Activated CD8-positive, alpha-beta memory T cell treated with anti-CD3 and anti-CD28 coated beads for 1 hour (primary cell): Measurements from ENCODE around the gene OAT.
A peak's percentile ranks its signal among the peaks of the same experiment; 100 is the strongest.

ENCODE experiments used
- DNase-seq, 2 donors: peaks; one replicate each; pipeline ENCODE4 v3.0.0-alpha.2; 2020; ENCODE audit warnings: low read depth in 1 of 2; ENCODE audit errors: extremely low read depth in 1 of 2

The OAT gene

DNA sequence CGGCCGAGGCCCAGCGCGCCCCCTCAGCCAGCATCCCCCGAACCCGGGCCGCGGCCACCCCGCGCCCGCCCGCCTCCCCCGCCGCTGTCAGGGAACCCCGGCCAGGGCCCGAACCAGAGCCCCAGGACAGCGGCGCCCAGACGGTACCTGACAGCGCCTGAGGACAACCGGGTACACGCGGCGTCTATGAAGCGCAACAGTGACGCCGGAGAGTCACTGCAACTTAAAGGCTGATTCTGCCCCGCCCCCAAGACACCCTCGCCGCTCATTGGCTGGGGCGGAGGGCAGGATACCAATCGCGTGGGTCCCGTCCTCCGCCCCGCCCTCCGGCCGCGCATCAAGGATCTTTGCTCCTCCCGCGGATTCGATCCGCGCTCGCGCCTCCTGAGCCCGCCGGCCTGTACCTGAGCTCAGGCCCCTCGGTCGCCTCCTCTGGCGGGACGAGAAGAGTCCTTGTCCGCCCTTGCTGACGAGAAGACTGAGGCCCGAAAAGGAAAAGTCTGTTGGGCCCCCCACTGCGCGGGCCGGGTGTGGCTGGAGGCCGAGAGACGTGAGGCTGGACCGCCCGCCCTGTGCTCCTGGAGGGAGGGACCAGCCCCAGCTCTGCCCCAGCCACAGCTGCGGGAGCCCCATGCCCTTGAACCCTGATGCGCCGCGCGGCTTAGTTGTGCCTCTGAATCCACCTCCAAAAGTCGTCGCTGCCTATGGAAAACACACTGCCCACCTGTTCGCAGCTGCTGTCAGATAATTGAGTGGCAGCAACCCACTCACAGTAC, at the start of gene OAT:
OAT (minus strand) TSS at position 198 of the 776 bp plus-strand sequence. CDS start 6,752 bp downstream, outside the sequence.
- DNase-seq = peak; percentile 91 to 92

DNA sequence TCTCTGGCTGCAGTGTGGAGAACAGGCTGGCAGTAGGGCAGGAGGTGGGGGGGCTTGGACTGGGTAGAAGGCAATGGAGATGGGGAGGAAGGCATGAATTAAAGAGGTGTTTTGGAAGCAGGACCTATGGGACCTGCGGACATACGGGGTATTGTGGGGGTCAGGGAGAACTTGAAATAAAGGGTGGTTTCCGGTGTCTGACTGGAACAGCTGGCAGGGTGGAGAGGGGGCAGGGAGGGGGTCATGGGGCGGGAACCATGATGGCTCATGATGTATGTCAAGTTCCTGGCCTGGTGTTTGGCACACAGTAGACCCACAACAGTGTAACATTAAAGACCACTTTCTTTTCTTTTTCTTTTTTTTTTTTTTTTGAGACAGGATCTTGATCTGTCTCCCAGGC, 48.4 kb upstream of the OAT start:
- DNase-seq = no peak

DNA sequence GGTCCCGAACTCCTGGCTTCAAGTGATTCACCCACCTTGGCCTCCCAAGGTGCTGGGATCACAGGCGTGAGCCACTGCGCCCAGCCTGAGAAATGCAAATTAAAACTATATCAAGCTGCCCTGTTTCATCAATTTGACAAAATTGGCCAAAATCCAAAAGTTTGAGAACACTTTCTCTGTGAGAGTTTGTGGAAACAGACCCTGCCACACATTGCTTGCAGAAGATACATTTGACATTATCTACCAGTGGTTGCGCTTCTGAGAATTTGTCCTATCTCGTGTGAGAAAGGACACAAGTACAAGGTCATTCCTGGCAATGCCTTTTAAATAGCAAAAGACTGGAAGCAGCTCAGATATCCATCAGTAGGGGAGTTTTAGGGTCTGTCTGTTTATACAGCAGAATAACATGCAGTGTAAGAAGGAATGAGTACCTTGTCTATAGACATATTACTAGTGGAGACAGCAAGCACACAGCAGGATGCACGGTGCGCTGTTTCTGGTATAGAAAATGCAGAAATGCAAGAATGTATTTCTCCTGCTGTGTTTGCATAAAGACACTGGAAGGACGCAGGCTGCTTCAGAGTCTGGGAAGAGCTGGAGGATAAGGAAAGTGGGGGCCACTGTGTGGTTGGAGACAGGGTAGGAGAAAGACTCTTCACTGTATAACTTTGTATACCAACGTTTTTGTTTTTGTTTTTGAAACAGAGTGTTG, 47.2 kb upstream of the OAT start:
- DNase-seq = no peak

DNA sequence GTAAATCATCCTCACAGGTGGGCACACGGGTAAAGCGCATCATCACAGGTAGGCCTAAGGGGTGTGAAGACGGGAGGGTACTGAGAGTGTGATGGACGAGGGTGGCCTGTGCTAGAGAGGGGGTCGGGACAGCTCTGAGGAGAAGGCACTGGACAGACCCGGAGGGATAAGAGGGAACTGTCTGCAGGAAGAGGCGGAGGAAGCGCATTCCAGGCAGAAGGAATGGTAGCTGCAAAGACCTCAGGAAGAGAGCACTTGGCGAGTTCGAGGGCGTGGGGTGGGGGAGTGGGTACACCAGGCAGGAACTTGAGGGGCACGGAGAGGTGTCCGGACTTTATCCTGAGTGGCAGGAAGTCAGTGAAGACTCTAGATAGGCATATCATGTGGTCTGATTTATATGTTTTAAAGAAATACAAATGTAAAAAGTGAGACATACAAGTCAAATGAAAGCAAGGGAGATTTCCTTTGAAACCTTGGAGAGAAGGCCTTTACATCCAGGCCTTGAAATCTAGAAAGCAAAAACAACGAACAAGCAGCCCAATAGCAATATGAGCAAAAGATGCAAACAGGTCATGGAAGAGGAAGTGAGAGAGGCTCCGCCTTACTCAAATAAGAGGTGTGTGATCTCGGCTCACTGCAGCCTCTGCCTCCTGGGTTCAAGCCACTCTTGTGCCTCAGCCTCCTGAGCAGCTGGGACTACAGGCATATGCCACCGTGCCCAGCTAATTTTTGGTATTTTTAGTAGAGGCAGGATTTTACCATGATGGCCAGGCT, 46.5 kb upstream of the OAT start:
- DNase-seq = no peak

DNA sequence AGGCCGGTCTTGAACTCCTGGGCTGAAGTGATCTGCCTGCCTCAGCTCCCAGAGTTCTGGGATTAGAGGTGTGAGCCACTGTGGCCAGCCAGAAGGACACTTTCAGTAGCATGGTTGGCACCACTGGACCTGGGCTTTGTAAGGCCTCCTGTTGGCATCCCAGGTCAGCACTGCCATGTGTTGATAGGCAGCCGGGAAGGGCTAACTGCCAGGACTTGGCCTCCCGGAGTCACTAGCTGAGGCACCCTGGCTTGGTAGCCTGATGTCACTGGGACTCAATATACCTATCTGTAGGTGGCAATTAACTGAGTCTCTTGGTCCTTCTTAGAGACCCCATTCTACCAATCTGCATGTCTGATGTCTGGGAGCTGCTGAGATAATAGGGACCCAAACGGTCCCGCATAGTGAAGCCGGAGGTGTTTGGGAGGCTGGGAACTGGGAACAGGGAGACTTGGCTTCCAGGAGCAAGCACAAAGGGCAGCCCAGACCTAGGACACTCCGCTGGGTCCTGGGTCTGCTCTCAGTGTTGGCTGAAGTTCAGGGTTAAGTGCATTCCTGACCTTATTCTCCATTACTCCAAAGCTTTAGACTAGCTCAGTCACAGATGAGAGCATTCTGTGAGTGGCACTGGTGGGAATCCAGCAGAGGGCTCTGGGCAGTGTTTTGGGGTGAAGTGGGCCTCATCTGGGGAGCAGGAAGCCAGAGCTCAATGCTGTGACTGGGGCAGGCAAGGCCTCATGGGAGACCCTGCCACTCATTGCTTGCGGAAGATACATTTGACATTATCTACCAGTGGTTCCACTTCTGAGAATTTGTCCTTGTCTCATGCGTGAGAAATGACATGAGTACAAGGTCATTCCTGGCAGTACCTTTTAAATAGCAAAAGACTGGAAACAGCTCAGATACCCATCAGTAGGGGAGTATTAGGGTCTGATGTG, 45.6 kb upstream of the OAT start:
- DNase-seq = no peak

DNA sequence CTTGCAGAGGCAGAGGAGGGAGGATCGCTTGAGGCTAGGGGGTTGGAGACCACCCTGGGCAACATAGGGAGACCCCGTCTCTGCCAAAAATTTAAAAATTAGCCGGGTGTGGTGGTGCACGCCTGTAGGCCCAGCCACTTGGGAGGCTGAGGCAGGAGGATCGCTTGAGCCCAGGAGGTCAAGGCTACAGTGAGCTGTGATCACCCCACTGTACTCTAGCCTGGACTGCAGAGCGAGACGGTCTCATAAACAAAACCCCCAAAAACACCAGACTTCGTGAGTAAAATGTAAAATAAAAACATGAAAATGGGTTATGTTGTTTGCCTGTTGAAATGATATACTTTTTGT, 43.6 kb upstream of the OAT start:
- no peak for DNase-seq

DNA sequence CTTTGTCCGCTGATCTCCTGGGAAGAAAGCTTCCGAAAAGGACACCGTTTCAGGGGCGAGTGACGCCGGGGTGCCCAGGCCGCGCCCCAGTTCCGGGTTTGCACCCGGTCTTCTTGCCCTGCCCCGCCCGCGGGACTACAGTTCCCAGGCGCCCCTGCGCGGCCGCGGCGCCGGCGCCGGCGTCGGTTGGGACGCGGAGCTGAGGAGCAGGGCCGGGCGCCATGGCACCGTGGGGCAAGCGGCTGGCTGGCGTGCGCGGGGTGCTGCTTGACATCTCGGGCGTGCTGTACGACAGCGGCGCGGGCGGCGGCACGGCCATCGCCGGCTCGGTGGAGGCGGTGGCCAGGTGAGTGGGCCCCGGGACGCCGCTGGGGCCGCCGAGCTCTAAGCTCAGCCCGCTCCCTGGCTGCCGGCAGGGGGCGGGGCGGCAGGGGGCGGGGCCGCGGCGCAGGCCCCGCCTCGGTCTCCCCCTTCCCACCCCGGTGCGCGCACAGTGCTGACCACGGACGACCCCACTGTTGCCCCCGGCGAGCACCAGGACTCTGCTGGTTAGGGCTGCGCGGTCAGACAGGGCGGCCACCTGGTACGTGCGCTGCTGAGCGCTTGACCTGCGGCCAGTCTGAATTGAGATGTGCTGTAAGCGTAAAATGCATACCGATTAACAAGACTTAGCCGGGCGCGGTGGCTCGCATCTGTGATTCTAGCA, 43.1 kb upstream of the OAT start, which contains the start of gene LHPP:
LHPP (plus strand) TSS at position 182 of the 706 bp plus-strand sequence; CDS start at position 222, 40 bp downstream.
- peak; percentile 42 to 75 for DNase-seq

DNA sequence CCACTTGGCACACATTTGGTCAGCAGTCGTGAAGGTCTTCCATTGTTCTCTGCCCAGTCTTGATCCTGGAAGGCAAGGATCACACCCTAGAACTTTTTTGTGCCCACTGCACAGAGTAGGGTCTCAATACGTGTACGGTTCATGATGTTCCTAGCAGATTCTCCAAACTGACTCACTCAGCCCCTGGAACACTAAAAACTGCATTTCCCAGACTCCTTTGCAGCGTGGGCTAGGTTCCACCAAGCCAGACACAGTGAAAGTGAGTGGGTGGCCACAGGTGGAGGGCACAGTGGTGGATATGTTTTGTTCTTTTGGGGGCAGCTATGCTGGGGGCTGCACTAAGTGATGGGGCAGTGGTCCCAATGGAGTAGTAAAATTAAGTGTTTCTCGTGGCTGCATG, 41.4 kb upstream of the OAT start:
- DNase-seq = no peak

DNA sequence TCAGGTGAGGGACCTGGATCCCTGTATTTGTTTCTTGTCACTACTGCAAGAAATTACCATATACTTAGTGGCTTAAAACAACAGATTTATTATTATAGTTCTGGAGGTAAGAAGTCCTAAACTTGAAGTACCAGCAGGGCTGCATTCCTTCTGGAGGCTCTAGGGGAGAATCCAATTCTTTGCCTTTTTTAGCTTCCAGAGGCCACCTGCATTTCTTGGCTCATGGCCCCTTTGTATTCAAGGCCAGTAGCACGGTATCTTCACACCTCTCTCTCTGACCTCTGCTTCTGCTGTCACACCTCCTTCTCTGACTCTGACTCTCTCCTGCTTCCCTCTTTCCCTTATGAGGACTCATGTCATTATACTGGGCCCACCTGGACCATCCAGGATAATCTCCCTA, 40.7 kb upstream of the OAT start:
- DNase-seq = no peak

DNA sequence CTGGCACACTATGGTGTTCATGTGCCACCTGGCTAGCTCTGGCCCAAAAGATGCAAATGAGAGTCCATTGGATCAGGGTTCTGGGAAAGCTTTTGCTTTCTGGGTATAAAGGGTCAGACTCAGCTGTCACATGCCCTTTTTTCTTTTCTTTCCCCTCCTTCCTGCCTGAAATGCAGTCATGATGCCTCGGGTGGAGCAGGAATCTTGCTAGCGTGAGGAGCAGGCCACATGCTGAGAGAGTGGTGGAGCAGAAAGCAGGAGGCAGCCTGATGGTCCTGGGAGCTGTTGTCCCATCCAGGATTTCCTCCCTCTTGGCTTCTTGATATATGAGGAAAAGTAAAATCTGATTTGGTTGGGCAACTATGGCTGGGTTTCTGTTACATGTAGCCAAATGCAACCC, 40.2 kb upstream of the OAT start:
- no peak for DNase-seq

DNA sequence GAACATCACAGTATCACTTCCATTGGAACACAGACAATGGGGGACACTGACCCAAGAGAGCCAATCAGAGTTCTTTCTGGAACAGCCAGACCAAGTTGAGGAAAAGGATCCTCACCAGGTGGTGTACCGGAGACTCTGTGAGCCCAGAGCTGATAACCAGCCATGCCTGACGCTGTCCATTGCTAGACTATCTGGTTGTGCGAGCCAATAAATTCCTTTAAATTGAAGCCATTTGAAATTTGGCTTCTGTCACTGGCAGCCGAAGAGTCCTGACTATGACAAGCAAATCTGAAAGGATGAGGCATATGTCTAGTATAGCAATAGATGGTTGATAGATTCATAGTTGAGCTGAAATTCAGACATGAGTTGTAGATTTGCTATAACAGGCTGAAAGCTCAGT, 39.8 kb upstream of the OAT start:
- DNase-seq = no peak

DNA sequence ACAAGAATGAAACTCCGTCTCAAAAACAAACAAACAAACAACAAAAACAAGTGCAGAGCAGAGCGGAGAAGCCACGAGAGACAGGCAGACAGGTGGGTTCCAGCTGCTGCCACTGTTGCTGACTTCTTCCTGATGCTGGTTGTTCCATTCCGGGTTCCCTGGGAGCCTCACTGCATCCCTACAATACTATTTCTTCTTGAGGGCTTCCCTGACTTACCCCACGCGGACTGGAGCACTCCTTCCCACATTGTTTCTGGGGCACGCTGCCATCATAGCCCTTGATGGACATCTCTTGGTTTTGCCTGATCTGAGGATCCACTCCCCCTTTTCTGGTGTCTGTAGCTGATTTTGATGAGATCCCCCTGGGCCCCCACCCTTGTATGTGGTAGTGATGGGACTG, 36.7 kb upstream of the OAT start:
- no peak for DNase-seq

DNA sequence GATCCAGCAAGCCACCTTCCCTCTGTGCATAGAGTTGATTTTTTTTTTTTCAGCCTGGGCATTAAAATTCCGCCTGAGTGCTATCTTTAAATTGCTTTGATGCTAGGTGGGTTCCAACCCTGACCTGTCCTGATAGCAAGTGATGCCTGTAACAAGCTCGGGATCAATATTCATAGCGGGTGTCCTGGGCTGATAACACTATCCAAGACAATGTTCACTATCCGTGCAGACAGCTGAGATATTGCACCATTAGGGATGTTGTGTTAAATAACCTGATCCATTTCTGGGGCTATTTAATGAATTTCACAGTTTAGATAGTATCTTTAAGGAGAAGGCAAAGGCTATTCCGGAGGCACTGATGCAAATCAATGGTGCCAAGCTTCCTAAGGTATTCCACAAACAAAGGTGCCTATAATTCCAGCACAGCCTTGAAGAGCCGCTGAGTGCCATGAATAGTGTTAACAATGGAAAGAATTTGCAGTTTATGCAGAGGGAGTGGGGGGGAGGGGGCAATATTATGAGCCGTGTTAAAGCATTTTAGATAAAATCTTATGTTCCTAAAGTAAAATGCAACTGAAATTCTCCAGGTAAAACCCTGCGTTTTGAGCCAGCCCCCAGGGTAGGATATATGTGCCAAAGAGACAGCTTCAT, 35.4 kb upstream of the OAT start:
- no peak for DNase-seq

DNA sequence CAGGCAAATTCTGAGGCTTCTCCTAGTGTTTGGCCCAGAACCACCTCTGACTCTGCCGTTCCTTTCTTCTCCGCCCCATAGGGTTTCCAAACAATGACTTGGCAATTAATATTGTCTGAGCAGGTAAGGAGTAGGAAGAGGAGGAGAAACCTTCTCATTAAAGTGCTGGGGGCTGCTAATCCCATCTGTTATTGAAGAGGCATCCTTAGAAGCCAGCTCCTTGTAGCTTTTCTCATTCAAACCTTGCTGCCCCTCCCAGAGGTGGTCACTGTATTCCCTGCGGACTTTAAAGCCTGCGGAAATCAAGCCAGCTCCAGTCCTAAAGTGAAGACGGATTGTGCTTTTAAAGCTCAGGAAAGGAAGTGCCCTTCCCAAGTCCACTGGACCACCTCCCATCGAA, 32.6 kb upstream of the OAT start:
- no peak for DNase-seq

DNA sequence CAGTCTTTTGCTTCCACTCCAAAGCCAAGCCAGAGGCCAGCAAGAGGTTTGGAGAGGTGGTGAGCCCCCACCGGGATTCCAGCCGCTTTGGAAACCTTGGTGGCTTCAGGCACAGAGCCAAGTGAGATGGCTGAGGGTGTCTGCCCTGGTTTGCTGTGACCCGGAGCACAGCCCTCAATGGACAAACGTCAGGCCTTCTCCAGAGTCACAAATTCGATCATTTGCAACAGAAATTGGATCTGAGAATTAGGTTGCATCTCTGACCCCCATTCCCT, 32.0 kb upstream of the OAT start:
- DNase-seq = no peak

DNA sequence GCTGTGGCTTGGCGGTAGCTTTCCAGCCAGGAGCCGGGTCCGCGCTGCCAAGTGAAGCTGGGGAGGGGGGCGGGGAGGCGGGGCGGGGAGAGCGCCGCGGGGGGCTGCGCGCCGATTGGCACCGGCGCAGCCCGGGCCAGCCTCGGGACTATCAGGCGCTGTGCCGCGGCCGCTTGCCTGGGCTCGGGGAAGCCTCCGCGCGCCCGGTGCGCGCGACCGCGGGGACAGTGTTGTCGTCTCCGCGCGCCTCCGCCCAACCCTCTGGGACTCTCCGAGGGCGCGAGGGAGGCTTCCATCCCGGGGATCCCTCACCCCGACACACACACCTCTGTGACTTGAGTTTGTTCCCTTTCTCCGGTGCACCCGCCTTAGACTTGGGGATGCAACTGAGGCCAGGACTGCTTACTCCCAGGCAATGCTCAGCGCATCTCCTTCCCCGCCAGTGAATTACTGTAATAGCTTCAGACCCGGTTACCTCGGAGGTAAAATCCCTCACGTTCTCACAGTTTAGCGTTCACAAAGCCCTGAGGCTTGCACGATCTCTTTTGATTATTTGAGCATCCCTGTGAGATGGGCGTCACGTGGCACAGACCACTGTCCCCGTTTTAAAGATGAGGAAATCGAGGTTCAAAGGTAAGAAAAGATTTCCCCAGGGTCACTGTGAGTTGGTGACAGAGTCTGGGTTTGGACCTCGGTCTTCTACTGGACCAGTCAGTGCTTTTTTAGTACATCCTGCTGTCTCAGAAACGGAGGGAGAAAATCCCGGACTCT, 31.5 kb upstream of the OAT start, which contains the start of gene NKX1-2:
NKX1-2 (minus strand) TSS at position 24 of the 771 bp plus-strand sequence. CDS start 92 bp downstream, outside the sequence.
- no peak for DNase-seq

DNA sequence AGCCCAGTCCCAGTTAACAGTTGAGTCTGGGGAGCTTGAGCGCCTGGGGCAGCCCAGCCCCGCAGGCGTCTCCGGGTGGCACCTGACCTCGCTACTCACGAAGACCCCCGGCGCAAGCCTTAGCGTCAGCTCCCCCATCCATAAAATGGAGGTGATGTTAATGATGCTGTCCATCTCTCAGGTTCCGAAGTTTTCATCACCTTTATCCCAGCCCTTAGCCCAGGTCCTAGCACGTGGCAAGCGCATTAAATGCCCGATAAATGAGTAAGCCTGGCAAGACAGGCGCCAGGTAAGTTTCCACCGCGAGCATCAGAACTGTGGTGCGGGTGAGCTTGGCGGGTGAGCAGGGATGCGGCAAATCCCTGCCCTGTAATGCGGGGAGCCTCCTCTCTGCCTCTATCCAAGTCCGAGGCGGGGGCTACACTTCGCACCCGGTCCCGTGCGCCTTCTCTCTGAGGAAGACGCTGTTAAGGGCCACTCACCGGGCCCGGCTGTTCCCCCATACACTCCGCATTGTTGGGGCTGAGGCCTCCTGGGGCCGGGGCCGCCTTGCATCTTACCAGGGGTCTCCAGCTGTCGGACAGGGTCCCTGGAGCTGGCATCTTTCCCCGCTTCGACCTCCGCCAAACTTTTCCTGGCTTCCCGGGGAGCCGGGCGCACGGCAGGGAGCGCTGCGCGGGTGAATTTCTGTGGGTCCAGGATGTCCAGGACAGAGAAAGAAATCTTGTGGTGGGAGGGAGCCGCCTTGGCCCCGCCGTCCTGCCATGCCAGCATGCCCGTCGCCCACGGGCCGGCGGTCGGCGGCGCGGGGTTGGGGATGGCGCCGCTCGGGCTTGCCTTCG, 30.7 kb upstream of the OAT start:
- no peak for DNase-seq

DNA sequence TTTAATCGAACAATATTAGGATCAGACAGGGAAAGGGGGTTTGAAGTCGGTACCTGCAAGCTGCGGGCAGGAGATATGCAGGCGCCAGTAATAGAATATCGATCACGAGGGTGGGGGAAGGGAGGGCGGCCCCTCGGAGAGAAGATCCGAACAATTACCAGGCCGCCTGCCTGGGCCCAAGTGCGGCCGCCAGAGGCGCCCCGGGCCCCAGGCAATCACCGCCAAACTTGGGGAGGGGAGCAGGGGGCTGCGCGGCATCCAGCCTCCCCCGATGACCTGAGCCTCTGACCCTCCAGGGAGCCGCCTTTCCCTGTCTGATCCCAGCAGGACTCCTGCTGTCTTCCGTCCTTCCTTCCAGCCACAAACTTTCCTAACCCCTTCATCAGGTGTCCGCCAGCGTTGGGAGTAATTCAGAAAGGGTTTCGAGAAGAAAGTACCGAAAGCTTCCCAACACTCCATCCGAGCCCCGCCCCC, 30.0 kb upstream of the OAT start:
- DNase-seq = no peak
